ENCODE data around the gene TBRG4. TPM values are rescaled to one million over a fixed set of nuclear protein-coding genes. Genes with fewer than 3 reads are reported as not detected.

The TBRG4 gene
- total and polyA plus RNA-seq, 7 donors = 31.8 to 80.1 (median 44.6) TPM

- Histone ChIP-seq H3K36me3 (peaks cover 0 to 10% (median 4%) of the 10 kb centered on the region in 4 donors), H3K27me3 (no peaks in the 10 kb centered on the region), H3K4me3 (no peak overlapping the region), H3K4me1 (no peaks in the 10 kb centered on the region), H3K27ac (no peak overlapping the region), H3K9me3 (no peaks in the 10 kb centered on the region)
- no peak for DNase-seq
- intact Hi-C loops (cut with DNase I) = no loop called here
- WGBS, 2 donors = 98% methylated on average over 5 of the region's 5 CpGs
- TF ChIP-seq POLR2A (IDR thresholded peaks at IDR 0.05) = no peak
- no peak for TF ChIP-seq POLR2AphosphoS5 (IDR thresholded peaks at IDR 0.05)
- no peak for TF ChIP-seq EP300 (IDR thresholded peaks at IDR 0.05)
- TF ChIP-seq CTCF (IDR thresholded peaks at IDR 0.05) = no peak
These were observed 55.8 kb downstream of the TBRG4 start for GRCh38 chr7:45055594-45056219.

- Histone ChIP-seq H3K27me3 (no peaks in the 10 kb centered on the region), H3K9me3 (no peaks in the 10 kb centered on the region), H3K27ac (no peak overlapping the region), H3K4me3 (no peak overlapping the region), H3K4me1 (no peaks in the 10 kb centered on the region), H3K36me3 (peaks cover 0 to 17% (median 6%) of the 10 kb centered on the region in 4 donors)
- no peak for DNase-seq
- 92% methylated on average over 5 of the region's 5 CpGs for WGBS, 2 donors
- intact Hi-C loops (cut with DNase I) = no loop called here
- TF ChIP-seq CTCF (IDR thresholded peaks at IDR 0.05) = no peak
These were observed 56.5 kb downstream of the TBRG4 start for GRCh38 chr7:45055016-45055415.

- no peak for TF ChIP-seq POLR2A (IDR thresholded peaks at IDR 0.05)
- no peak for TF ChIP-seq POLR2AphosphoS5 (IDR thresholded peaks at IDR 0.05)
- TF ChIP-seq CTCF (IDR thresholded peaks at IDR 0.05) = no peak
- Histone ChIP-seq H3K36me3 (peaks cover 0 to 21% (median 6%) of the 10 kb centered on the region in 4 donors), H3K4me3 (no peak overlapping the region), H3K9me3 (no peaks in the 10 kb centered on the region), H3K27ac (no peak overlapping the region), H3K4me1 (no peaks in the 10 kb centered on the region), H3K27me3 (no peaks in the 10 kb centered on the region)
- 91 to 95% methylated on average over 3 of the region's 3 CpGs for WGBS, 2 donors
- no peak for DNase-seq
- intact Hi-C loops (cut with DNase I) = no loop called here
These were observed 57.1 kb downstream of the TBRG4 start for GRCh38 chr7:45054442-45054841.

GRCh38 chr7:45053941-45054340, 57.6 kb downstream of the TBRG4 start:
- no peaks in the 10 kb centered on the region for H3K27me3 ChIP-seq
- no peak overlapping the region for H3K4me3 ChIP-seq
- intact Hi-C loops (cut with DNase I) = no loop called here
- TF ChIP-seq POLR2AphosphoS5 (IDR thresholded peaks at IDR 0.05) (no peak), CTCF (IDR thresholded peaks at IDR 0.05) (no peak), EP300 (IDR thresholded peaks at IDR 0.05) (no peak)
- peaks cover 0 to 26% (median 6%) of the 10 kb centered on the region in 4 donors for H3K36me3 ChIP-seq
- no peak for DNase-seq
- H3K4me1 ChIP-seq = no peaks in the 10 kb centered on the region
- no peaks in the 10 kb centered on the region for H3K9me3 ChIP-seq
- 98% methylated on average over 5 of the region's 5 CpGs for WGBS, 2 donors
- no peak overlapping the region for H3K27ac ChIP-seq

- 63 to 65% methylated on average over 6 of the region's 6 CpGs for WGBS, 2 donors
- no peaks in the 10 kb centered on the region for H3K9me3 ChIP-seq
- H3K4me3 ChIP-seq = no peak overlapping the region
- no peak overlapping the region for H3K27ac ChIP-seq
- intact Hi-C loops (cut with DNase I) = no loop called here
- H3K4me1 ChIP-seq = no peaks in the 10 kb centered on the region
- H3K36me3 ChIP-seq = peaks cover 0 to 32% (median 6%) of the 10 kb centered on the region in 4 donors
- TF ChIP-seq EP300 (IDR thresholded peaks at IDR 0.05) (no peak), POLR2AphosphoS5 (IDR thresholded peaks at IDR 0.05) (no peak), CTCF (IDR thresholded peaks at IDR 0.05) (no peak), POLR2A (IDR thresholded peaks at IDR 0.05) (no peak)
- no peak for DNase-seq
- H3K27me3 ChIP-seq = no peaks in the 10 kb centered on the region
These were observed 58.1 kb downstream of the TBRG4 start for GRCh38 chr7:45053401-45053800.
